Fibroblast of skin of right biceps (primary cell): ENCODE measurements around the gene C1QTNF12.
"Not testable (repeated sequence)": the region's sequence is repeated elsewhere in the genome, so short reads cannot be mapped to it uniquely, and the experiment has no call there.

Source experiments
- DNase-seq: peaks from one replicate; pipeline ENCODE4 v3.0.0-alpha.2; 2013

C1QTNF12 gene

GRCh38 chr1:1196431-1197187 is 49.9 kb downstream of the C1QTNF12 start:
- DNase-seq, result no peak

GRCh38 chr1:1195726-1196125 is 50.8 kb downstream of the C1QTNF12 start:
- not testable (repeated sequence) for DNase-seq

GRCh38 chr1:1194723-1195122 is 51.8 kb downstream of the C1QTNF12 start:
- DNase-seq, result no peak
